Upper lobe of left lung (tissue), 4 donors: ENCODE measurements around the gene C4BPB.

ENCODE experiments used
- CTCF ChIP-seq, 6 experiments: fragments of 450-650 bp in 4 of 6; fragments of 200-600 bp in 2 of 6; sonication (generic) in 2 of 6; IDR thresholded peaks; one replicate each; pipeline ENCODE4 v1.5.1; 2016 to 2019; ENCODE audit warnings: antibody characterized with exemption in 6 of 6
- EP300 ChIP-seq, 4 donors: sonication (generic); formaldehyde crosslinking; IDR thresholded peaks; one replicate each; pipeline ENCODE4 v1.5.1; 2017; ENCODE audit warnings: antibody characterized with exemption in 4 of 4, control low read depth in 2 of 4
- POLR2A ChIP-seq, 4 donors: fragments of 450-650 bp; IDR thresholded peaks; one replicate each; pipeline ENCODE4 v1.5.1; 2016 to 2017; ENCODE audit warnings: antibody characterized with exemption in 4 of 4, mild to moderate bottlenecking in 2 of 4
- POLR2AphosphoS5 ChIP-seq, 2 donors: sonication (generic); formaldehyde crosslinking; IDR thresholded peaks; one replicate each; pipeline ENCODE4 v1.5.1; 2017; ENCODE audit warnings: antibody characterized with exemption in 2 of 2

- no peak for TF ChIP-seq CTCF (IDR thresholded peaks at IDR 0.05)
- no peak for TF ChIP-seq POLR2A (IDR thresholded peaks at IDR 0.05)
- TF ChIP-seq EP300 (IDR thresholded peaks at IDR 0.05), result no peak
- no peak for TF ChIP-seq POLR2AphosphoS5 (IDR thresholded peaks at IDR 0.05)
Measured at GRCh38 chr1:207063014-207063413, 25.6 kb upstream of the C4BPB start.
